Retina (tissue), 1 donor: ENCODE results near the gene ARMC7.
"Not testable (repeated sequence)": the region's sequence is repeated elsewhere in the genome, so short reads cannot be mapped to it uniquely, and the experiment has no call there.

Experiments used
- DNase-seq: peaks from one replicate; pipeline ENCODE4 v3.0.0-alpha.2; 2016

ARMC7 gene

GRCh38 chr17:75155191-75155601 lies 45.4 kb downstream of the ARMC7 start:
- DNase-seq, result no peak

- DNase-seq, result not testable (repeated sequence)
These were observed 48.7 kb downstream of the ARMC7 start for GRCh38 chr17:75158480-75158879.

GRCh38 chr17:75159196-75160031 lies 49.6 kb downstream of the ARMC7 start:
- no peak for DNase-seq

- DNase-seq, result no peak
These were observed 50.4 kb downstream of the ARMC7 start for GRCh38 chr17:75160211-75160610.

- no peak for DNase-seq
These were observed 53.3 kb downstream of the ARMC7 start for GRCh38 chr17:75163074-75163473.

- DNase-seq, result not testable (repeated sequence)
These were observed 54.8 kb downstream of the ARMC7 start for GRCh38 chr17:75164606-75165005.

GRCh38 chr17:75168998-75169397 lies 59.2 kb downstream of the ARMC7 start:
- DNase-seq, result no peak

GRCh38 chr17:75173526-75173925 lies 63.8 kb downstream of the ARMC7 start:
- no peak for DNase-seq

- DNase-seq, result no peak
These were observed 65.2 kb downstream of the ARMC7 start for GRCh38 chr17:75174996-75175395.

- DNase-seq, result no peak
These were observed 66.9 kb downstream of the ARMC7 start for GRCh38 chr17:75176625-75177024.

GRCh38 chr17:75178453-75178852 lies 68.7 kb downstream of the ARMC7 start:
- no peak for DNase-seq
